ENCODE measurements around the gene VMO1.

The VMO1 gene

DNA sequence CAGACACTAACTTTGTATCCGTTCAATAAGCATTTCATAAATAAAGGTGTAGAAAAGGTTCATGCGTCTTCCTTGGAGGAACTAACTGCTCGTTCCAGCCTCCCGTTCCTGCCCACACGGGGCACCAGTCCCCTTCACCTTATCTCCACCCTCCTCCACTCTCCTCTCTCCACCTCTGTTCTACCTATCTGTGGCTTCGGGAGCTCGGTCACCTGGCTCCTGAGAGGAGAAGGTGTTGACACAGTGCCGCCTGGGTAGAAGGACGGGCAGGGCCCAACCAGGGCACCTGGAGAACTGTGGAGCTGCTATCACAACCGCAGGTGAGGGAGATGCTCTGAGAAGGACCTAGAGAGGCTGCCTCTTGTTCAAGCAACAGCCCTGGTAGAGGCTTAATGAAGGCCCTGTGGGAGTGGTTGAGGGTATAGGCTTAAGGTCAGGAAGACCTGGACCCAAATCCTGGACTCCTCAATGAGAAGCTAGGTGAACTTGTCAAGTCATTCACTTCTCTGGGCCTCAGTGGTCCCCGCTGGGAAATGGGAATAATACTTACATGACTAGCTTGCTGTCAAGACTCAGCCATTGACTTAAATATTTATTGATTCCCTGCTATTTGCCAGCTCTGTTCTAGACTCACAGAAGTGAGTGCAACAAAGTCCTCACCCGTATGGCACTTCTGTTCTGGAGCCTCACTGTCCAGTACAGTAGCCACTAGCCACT lies 37.4 kb upstream of the VMO1 start:
- no peak overlapping the region for H3K4me3 Mint-ChIP-seq
- no peak for TF ChIP-seq CTCF (IDR thresholded peaks at IDR 0.05; ENCODE audit: unreplicated experiment in 3 of 3)
- H3K4me1 Mint-ChIP-seq, result no peaks in the 10 kb centered on the region
- peaks cover 12% of the 10 kb centered on the region for H3K36me3 Mint-ChIP-seq (ENCODE audit: low read depth)
- H3K27ac Mint-ChIP-seq, result no peak overlapping the region
- no peaks in the 10 kb centered on the region for H3K27me3 Mint-ChIP-seq (ENCODE audit: low read depth)
- H3K9me3 Mint-ChIP-seq, result no peaks in the 10 kb centered on the region

DNA sequence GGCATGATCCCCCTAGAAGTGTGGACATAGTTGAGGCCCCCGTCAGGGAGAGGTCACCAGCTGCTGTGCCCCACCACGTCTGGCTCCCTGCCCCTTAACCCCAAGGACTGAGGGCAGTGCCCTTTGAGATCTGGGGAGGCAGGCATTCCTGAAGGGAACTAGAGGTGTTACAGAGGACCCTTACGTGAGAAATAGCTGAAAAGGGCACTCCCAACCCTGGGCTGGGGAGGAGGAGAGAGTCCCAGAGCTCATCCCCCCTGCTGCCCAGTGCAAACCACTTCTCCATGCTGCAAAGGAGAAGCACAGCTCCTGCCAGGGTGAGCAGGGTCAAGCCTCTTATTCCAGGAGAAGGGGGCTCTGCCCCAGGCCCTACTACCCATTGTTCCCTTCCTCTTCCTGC lies 36.7 kb upstream of the VMO1 start:
- Mint-ChIP-seq H3K27me3 (ENCODE audit: low read depth) (no peaks in the 10 kb centered on the region), H3K9me3 (no peaks in the 10 kb centered on the region), H3K27ac (no peak overlapping the region), H3K4me1 (no peaks in the 10 kb centered on the region), H3K36me3 (ENCODE audit: low read depth) (peaks cover 12% of the 10 kb centered on the region), H3K4me3 (no peak overlapping the region)
- TF ChIP-seq CTCF (IDR thresholded peaks at IDR 0.05; ENCODE audit: unreplicated experiment in 3 of 3), result no peak

DNA sequence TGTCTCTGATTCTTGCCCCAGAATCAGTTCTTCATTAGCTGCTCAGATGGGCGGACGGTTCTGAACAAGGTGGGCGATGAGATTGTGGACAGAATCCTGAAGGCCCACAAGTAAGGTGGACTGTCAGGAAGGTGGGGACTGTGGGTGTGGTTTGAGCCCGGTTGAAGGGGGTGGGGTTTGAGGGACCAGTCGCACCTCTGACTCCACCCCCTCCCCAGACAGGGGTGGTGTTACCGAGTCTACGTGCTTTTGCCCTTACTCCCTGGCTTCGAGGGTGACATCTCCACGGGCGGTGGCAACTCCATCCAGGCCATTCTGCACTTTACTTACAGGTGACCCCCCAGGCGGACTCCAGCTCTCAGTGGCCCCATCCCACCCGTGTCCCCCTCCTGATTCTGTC lies 32.1 kb upstream of the VMO1 start:
- H3K27me3 Mint-ChIP-seq (ENCODE audit: low read depth), result no peaks in the 10 kb centered on the region
- no peak overlapping the region for H3K4me3 Mint-ChIP-seq
- H3K9me3 Mint-ChIP-seq, result no peaks in the 10 kb centered on the region
- no peaks in the 10 kb centered on the region for H3K4me1 Mint-ChIP-seq
- TF ChIP-seq CTCF (IDR thresholded peaks at IDR 0.05; ENCODE audit: unreplicated experiment in 3 of 3), result no peak
- H3K27ac Mint-ChIP-seq, result no peak overlapping the region
- H3K36me3 Mint-ChIP-seq (ENCODE audit: low read depth), result peaks cover 21% of the 10 kb centered on the region

DNA sequence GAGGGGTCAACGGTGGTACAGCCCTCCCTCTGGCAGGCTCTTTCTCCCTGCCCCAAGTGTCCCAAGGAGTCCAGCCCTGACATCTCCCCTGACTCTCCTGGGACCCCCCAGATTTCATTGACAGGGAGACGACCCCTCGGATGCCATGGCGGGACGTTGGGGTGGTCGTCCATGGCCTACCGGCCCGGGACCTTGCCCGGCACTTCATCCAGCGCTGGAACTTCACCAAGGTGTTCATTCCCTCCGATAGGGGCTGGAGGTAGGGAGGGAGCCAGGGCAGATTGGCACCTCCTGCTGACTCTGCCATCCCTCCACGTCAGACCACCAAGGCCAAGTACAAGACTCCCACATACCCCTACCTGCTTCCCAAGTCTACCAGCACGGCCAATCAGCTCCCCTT lies 30.7 kb upstream of the VMO1 start:
- no peaks in the 10 kb centered on the region for H3K27me3 Mint-ChIP-seq (ENCODE audit: low read depth)
- TF ChIP-seq CTCF (IDR thresholded peaks at IDR 0.05; ENCODE audit: unreplicated experiment in 3 of 3), result no peak

DNA sequence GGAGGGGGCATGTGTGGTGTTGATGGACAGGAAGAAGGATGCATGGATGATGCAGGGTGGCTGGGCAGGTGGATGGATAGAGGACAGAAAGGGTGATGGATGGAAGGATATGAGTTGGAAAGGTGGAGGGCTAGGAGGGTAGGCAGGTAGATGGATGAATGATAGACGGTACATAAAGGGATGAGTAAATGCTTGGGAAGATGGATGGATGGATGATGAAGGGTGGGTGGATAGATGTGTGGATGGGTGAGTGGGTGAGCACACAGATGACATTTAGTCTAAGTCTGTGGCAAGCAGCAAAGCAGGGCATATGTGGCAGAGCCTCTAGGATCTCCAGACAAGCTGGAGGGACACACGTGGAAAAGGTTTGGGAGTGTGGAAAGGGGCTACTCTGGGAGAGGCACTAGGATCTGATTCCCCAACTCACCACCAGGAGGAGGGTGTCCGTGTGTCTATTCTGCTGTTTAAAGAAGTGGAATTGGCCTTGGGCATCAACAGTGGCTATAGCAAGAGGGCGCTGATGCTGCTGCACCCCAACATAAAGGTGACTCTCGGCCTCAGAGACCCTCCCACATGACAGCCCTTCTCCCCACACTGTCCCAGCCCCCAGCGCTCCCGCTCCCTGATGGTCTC lies 29.0 kb upstream of the VMO1 start:
- H3K27me3 Mint-ChIP-seq (ENCODE audit: low read depth), result no peaks in the 10 kb centered on the region
- H3K27ac Mint-ChIP-seq, result no peak overlapping the region
- H3K9me3 Mint-ChIP-seq, result no peaks in the 10 kb centered on the region
- peaks cover 28% of the 10 kb centered on the region for H3K36me3 Mint-ChIP-seq (ENCODE audit: low read depth)
- no peaks in the 10 kb centered on the region for H3K4me1 Mint-ChIP-seq
- no peak overlapping the region for H3K4me3 Mint-ChIP-seq
- peak in 2 of 3 experiments; percentile 21 to 32 for TF ChIP-seq CTCF (IDR thresholded peaks at IDR 0.05; ENCODE audit: unreplicated experiment in 3 of 3)

More for the DNA sequence above, 30.7 kb upstream of the VMO1 start:
- H3K36me3 Mint-ChIP-seq (ENCODE audit: low read depth), result peaks cover 20% of the 10 kb centered on the region
- H3K27ac Mint-ChIP-seq, result no peak overlapping the region
- H3K9me3 Mint-ChIP-seq, result no peaks in the 10 kb centered on the region
- H3K4me3 Mint-ChIP-seq, result no peak overlapping the region
- H3K4me1 Mint-ChIP-seq, result no peaks in the 10 kb centered on the region

- Mint-ChIP-seq H3K36me3 (ENCODE audit: low read depth) (peaks cover 29% of the 10 kb centered on the region), H3K4me1 (peaks cover 5% of the 10 kb centered on the region), H3K27me3 (ENCODE audit: low read depth) (no peaks in the 10 kb centered on the region), H3K9me3 (no peaks in the 10 kb centered on the region), H3K27ac (no peak overlapping the region), H3K4me3 (no peak overlapping the region)
- TF ChIP-seq CTCF (IDR thresholded peaks at IDR 0.05; ENCODE audit: unreplicated experiment in 3 of 3), result no peak
Observed at GRCh38 chr17:4812690-4813089, 26.5 kb upstream of the VMO1 start.

Measured in nephron (organoid).